GM23338 (cell line): Measurements from ENCODE around the gene CDH7. TPM values are rescaled to one million over a fixed set of nuclear protein-coding genes. Genes with fewer than 3 reads are reported as not detected.

Source experiments
- ATAC-seq: fragments of 200-7000 bp; cut with Tn5 transposase; 3 replicates; pipeline ENCODE4 v1.9.1; 2020
- DNase-seq: peaks from one replicate; pipeline ENCODE4 v3.0.0-alpha.2; 2015; ENCODE audit warnings: low spot score
- H2AFZ ChIP-seq: fragments of 200-600 bp; sonication (generic); 2 replicates; pipeline ENCODE4 v1.8.0; 2016; ENCODE audit warnings: antibody characterized with exemption, mild to moderate bottlenecking, moderate library complexity
- H3F3A ChIP-seq: fragments of 200-600 bp; sonication (generic); replicated peaks from 2 replicates; pipeline ENCODE4 v1.8.0; 2017; ENCODE audit warnings: antibody characterized with exemption, mixed run types, low read depth
- H3K27ac ChIP-seq: fragments of 200-600 bp; sonication (generic); 2 replicates; pipeline ENCODE4 v1.6.1; 2016; ENCODE audit warnings: low read depth
- H3K27me3 ChIP-seq: fragments of 200-600 bp; sonication (generic); 2 replicates; pipeline ENCODE4 v1.8.0; 2016; ENCODE audit warnings: mild to moderate bottlenecking, mixed run types, moderate library complexity; ENCODE audit not compliant: insufficient read depth
- H3K36me3 ChIP-seq: fragments of 200-600 bp; sonication (generic); 2 replicates; pipeline ENCODE4 v1.8.0; 2016; ENCODE audit warnings: mild to moderate bottlenecking; ENCODE audit not compliant: insufficient read depth
- H3K4me1 ChIP-seq: fragments of 200-600 bp; sonication (generic); 2 replicates; pipeline ENCODE4 v1.8.0; 2016; ENCODE audit warnings: mild to moderate bottlenecking, moderate library complexity; ENCODE audit not compliant: insufficient read depth
- H3K4me2 ChIP-seq: fragments of 200-600 bp; sonication (generic); 2 replicates; pipeline ENCODE4 v1.7.1; 2017; ENCODE audit warnings: mixed run types
- H3K4me3 ChIP-seq: fragments of 200-600 bp; sonication (generic); 2 replicates; pipeline ENCODE4 v1.6.1; 2016; ENCODE audit warnings: mixed run types
- H3K79me2 ChIP-seq: fragments of 200-600 bp; sonication (generic); replicated peaks from 2 replicates; pipeline ENCODE4 v1.8.0; 2017; ENCODE audit warnings: mild to moderate bottlenecking; ENCODE audit not compliant: insufficient read depth
- H3K9me2 ChIP-seq: fragments of 200-600 bp; sonication (generic); 2 replicates; pipeline ENCODE4 v1.8.0; 2017; ENCODE audit not compliant: insufficient read depth
- H4K20me1 ChIP-seq: fragments of 200-600 bp; sonication (generic); replicated peaks from 2 replicates; pipeline ENCODE4 v1.8.0; 2017; ENCODE audit warnings: mild to moderate bottlenecking; ENCODE audit not compliant: insufficient read depth
- H3K27ac Mint-ChIP-seq: 2 replicates; pipeline ENCODE4 v1.8.0; 2020; ENCODE audit warnings: inconsistent platforms, mild to moderate bottlenecking, moderate library complexity, mixed read lengths
- H3K27me3 Mint-ChIP-seq: 3 replicates; pipeline ENCODE4 v1.8.0; 2022; ENCODE audit warnings: low read depth, mild to moderate bottlenecking, moderate library complexity, mixed read lengths, inconsistent platforms; ENCODE audit not compliant: insufficient read depth, poor library complexity
- H3K36me3 Mint-ChIP-seq: 3 replicates; pipeline ENCODE4 v1.8.0; 2021; ENCODE audit warnings: low read depth, mild to moderate bottlenecking, inconsistent platforms, moderate library complexity, mixed read lengths
- H3K4me1 Mint-ChIP-seq: 3 replicates; pipeline ENCODE4 v1.8.0; 2020; ENCODE audit warnings: mild to moderate bottlenecking, inconsistent platforms, mixed read lengths
- H3K4me3 Mint-ChIP-seq: 3 replicates; pipeline ENCODE4 v1.8.0; 2021; ENCODE audit warnings: moderate library complexity, mild to moderate bottlenecking, inconsistent platforms, mixed read lengths
- H3K9me3 Mint-ChIP-seq: 3 replicates; pipeline ENCODE4 v1.8.0; 2020; ENCODE audit warnings: moderate library complexity, mild to moderate bottlenecking, inconsistent platforms, mixed read lengths
- CREB1 ChIP-seq: fragments of 250-450 bp; sonication (Bioruptor Pico); IDR thresholded peaks from 2 replicates; pipeline ENCODE4 v1.5.0; 2020; ENCODE audit warnings: low read depth, mild to moderate bottlenecking, moderate library complexity
- EZH2 ChIP-seq: fragments of 200-600 bp; sonication (generic); IDR thresholded peaks from one replicate; pipeline ENCODE4 v1.8.0; 2017; ENCODE audit warnings: antibody characterized with exemption, mild to moderate bottlenecking, low read depth; ENCODE audit not compliant: unreplicated experiment
- EZH2phosphoT487 ChIP-seq: fragments of 200-600 bp; sonication (generic); IDR thresholded peaks from one replicate; pipeline ENCODE4 v1.8.1; 2018; ENCODE audit warnings: antibody characterized with exemption; ENCODE audit not compliant: unreplicated experiment
- JUNB ChIP-seq: IDR thresholded peaks from one replicate; pipeline ENCODE4 v1.6.1; 2016; ENCODE audit warnings: antibody characterized with exemption; ENCODE audit not compliant: unreplicated experiment
- NANOG ChIP-seq: IDR thresholded peaks from 2 replicates; pipeline ENCODE4 v1.6.1; 2016; ENCODE audit warnings: antibody characterized with exemption, borderline replicate concordance
- POLR2AphosphoS5 ChIP-seq: IDR thresholded peaks from 2 replicates; pipeline ENCODE4 v1.6.1; 2016; ENCODE audit warnings: antibody characterized with exemption, low read depth
- STAT1 ChIP-seq: IDR thresholded peaks from one replicate; pipeline ENCODE4 v1.6.1; 2016; ENCODE audit warnings: antibody characterized with exemption; ENCODE audit not compliant: unreplicated experiment
- ZNF114 ChIP-seq: fragments of 250-450 bp; sonication (Bioruptor Pico); IDR thresholded peaks from 2 replicates; pipeline ENCODE4 v1.5.0; 2020; ENCODE audit warnings: mild to moderate bottlenecking, moderate library complexity
- ZNF331 ChIP-seq: fragments of 250-450 bp; sonication (Bioruptor Pico); IDR thresholded peaks from 2 replicates; pipeline ENCODE4 v1.5.0; 2020; ENCODE audit warnings: low read depth, mild to moderate bottlenecking, moderate library complexity
- polyA plus RNA-seq: library from polyadenylated mRNA; unstranded; fragments of >200 nt; fragmentation: Nextera tagmentation; extraction: Ambion mirVana; gene quantifications from 2 replicates; pipeline ENCODE4 v1.2.1, GENCODE V29; 2016
- total RNA-seq: library from RNA; depleted of rRNA; stranded (reverse); fragments of >200 nt; shearing (Covaris generic); gene quantifications from 2 replicates; pipeline ENCODE4 v1.2.3, GENCODE V29; 2014
- TF ChIP-seq, protein P1 (sequence below): IDR thresholded peaks from 2 replicates; pipeline ENCODE4 v1.6.1; 2016; ENCODE audit warnings: antibody characterized with exemption
- TF ChIP-seq, protein P2 (sequence below): fragments of 250-450 bp; sonication (Bioruptor Pico); IDR thresholded peaks from 2 replicates; pipeline ENCODE4 v1.5.0; 2020; ENCODE audit warnings: mild to moderate bottlenecking, moderate library complexity
- TF ChIP-seq, protein P3 (sequence below), 2 experiments: fragments of 200-600 bp in 1 of 2; sonication (generic) in 1 of 2; conservative IDR thresholded peaks; 2 replicates each; pipeline versions ENCODE4 v1.5.1 to v1.6.1; 2016 to 2017; ENCODE audit warnings: antibody characterized with exemption in 2 of 2, low read depth in 2 of 2, mild to moderate bottlenecking in 2 of 2, moderate library complexity in 1 of 2

CDH7 gene
- total and polyA plus RNA-seq, 2 experiments from 2014 or later, result 1.8 TPM

DNA sequence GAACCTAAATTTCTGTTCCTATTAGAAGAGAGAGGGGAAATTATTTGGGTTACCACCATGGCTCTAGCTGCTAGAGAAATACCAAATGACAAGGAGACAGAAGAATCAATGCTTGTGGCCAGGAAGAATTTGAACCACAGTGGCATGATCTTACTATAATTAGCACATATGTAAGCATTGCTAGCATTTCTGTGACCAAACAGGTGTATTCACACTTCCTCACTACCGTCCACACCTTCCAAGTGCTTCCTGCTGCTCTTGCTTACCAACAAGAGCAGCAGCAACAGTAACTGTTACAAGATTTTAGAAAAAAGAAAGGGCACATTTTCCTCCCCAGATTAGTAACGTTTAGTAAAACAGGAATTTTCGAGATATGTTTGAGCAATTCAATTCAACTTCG, 60.5 kb downstream of the CDH7 start (continued):
- TF ChIP-seq, protein P1, sequence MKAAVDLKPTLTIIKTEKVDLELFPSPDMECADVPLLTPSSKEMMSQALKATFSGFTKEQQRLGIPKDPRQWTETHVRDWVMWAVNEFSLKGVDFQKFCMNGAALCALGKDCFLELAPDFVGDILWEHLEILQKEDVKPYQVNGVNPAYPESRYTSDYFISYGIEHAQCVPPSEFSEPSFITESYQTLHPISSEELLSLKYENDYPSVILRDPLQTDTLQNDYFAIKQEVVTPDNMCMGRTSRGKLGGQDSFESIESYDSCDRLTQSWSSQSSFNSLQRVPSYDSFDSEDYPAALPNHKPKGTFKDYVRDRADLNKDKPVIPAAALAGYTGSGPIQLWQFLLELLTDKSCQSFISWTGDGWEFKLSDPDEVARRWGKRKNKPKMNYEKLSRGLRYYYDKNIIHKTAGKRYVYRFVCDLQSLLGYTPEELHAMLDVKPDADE, result no peak
- TF ChIP-seq ZNF114 (CRISPR knock-in tag), result no peak
- no peak for TF ChIP-seq POLR2AphosphoS5
- no peak for TF ChIP-seq EZH2phosphoT487
- TF ChIP-seq ZNF331 (CRISPR knock-in tag), result no peak

DNA sequence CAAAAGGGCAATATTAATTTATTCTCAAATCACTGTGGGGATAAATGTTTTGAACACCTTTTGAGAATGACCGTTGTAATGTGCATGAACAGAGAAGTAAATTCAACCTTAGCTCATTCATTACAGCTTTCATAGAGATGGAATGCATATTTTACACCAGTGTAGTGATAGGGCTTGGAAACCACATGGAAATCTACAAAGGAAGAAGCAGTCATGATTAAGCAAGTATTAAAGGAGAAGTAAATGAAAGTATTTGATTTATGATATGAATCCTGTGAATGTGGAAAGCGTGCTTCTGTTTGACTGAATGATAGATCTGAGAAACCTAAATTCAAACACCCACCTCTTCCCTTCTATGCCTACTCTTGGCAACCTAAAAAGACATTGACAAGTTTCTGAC, 64.7 kb downstream of the CDH7 start:
- Histone ChIP-seq H3K36me3 (no peaks in the 10 kb centered on the region), H3F3A (no peaks in the 10 kb centered on the region), H3K4me3 (no peak overlapping the region), H3K4me1 (no peaks in the 10 kb centered on the region), H3K9me2 (no peaks in the 10 kb centered on the region), H3K27ac (no peak overlapping the region), H3K27me3 (no peaks in the 10 kb centered on the region), H3K79me2 (no peaks in the 10 kb centered on the region), H3K4me2 (no peak overlapping the region), H2AFZ (no peak overlapping the region), H4K20me1 (no peaks in the 10 kb centered on the region)
- Mint-ChIP-seq H3K4me3 (no peak overlapping the region), H3K27me3 (peaks cover 1% of the 10 kb centered on the region), H3K27ac (no peak overlapping the region), H3K36me3 (no peaks in the 10 kb centered on the region), H3K4me1 (no peaks in the 10 kb centered on the region), H3K9me3 (no peaks in the 10 kb centered on the region)
- no peak for DNase-seq
- TF ChIP-seq ZNF331 (CRISPR knock-in tag), result no peak
- TF ChIP-seq CREB1 (CRISPR knock-in tag), result no peak
- no peak for TF ChIP-seq NANOG
- TF ChIP-seq STAT1, result no peak
- TF ChIP-seq ZNF114 (CRISPR knock-in tag), result no peak
- TF ChIP-seq EZH2phosphoT487, result no peak
- no peak for TF ChIP-seq JUNB
- ATAC-seq, result no peak

DNA sequence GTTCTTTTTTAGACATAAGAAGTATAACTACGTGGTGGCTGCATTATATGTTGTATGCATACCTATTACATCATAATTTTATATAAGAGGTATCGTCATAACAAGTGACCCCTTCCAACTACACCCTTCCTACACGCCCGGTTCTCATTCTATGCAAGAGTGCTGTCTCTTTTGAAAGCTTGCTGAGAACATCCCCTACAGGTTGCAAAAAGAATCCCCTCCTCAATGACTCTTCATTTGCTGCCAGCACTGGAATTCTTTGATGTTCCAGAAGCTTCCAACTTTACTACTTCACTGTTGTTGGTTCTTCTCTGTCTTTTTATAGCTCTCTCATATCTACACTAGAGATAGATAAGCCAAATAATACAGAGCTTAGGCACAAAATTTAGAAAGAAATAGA, 66.4 kb downstream of the CDH7 start:
- H3K36me3 ChIP-seq, result no peaks in the 10 kb centered on the region
- H3K4me2 ChIP-seq, result no peak overlapping the region
- no peak overlapping the region for H3K27ac Mint-ChIP-seq
- H3K4me3 ChIP-seq, result no peak overlapping the region
- ATAC-seq (peak; percentile 38), DNase-seq (peak; percentile 56)
- H3K79me2 ChIP-seq, result no peaks in the 10 kb centered on the region
- no peaks in the 10 kb centered on the region for H3K9me3 Mint-ChIP-seq
- H3K27ac ChIP-seq, result no peak overlapping the region
- H3F3A ChIP-seq, result no peaks in the 10 kb centered on the region
- no peaks in the 10 kb centered on the region for H3K27me3 Mint-ChIP-seq
- no peaks in the 10 kb centered on the region for H3K4me1 Mint-ChIP-seq
- H3K27me3 ChIP-seq, result no peaks in the 10 kb centered on the region
- H4K20me1 ChIP-seq, result no peaks in the 10 kb centered on the region
- no peak overlapping the region for H3K4me3 Mint-ChIP-seq
- H2AFZ ChIP-seq, result no peak overlapping the region
- H3K9me2 ChIP-seq, result no peaks in the 10 kb centered on the region
- H3K36me3 Mint-ChIP-seq, result no peaks in the 10 kb centered on the region
- no peaks in the 10 kb centered on the region for H3K4me1 ChIP-seq
- TF ChIP-seq, protein P2, sequence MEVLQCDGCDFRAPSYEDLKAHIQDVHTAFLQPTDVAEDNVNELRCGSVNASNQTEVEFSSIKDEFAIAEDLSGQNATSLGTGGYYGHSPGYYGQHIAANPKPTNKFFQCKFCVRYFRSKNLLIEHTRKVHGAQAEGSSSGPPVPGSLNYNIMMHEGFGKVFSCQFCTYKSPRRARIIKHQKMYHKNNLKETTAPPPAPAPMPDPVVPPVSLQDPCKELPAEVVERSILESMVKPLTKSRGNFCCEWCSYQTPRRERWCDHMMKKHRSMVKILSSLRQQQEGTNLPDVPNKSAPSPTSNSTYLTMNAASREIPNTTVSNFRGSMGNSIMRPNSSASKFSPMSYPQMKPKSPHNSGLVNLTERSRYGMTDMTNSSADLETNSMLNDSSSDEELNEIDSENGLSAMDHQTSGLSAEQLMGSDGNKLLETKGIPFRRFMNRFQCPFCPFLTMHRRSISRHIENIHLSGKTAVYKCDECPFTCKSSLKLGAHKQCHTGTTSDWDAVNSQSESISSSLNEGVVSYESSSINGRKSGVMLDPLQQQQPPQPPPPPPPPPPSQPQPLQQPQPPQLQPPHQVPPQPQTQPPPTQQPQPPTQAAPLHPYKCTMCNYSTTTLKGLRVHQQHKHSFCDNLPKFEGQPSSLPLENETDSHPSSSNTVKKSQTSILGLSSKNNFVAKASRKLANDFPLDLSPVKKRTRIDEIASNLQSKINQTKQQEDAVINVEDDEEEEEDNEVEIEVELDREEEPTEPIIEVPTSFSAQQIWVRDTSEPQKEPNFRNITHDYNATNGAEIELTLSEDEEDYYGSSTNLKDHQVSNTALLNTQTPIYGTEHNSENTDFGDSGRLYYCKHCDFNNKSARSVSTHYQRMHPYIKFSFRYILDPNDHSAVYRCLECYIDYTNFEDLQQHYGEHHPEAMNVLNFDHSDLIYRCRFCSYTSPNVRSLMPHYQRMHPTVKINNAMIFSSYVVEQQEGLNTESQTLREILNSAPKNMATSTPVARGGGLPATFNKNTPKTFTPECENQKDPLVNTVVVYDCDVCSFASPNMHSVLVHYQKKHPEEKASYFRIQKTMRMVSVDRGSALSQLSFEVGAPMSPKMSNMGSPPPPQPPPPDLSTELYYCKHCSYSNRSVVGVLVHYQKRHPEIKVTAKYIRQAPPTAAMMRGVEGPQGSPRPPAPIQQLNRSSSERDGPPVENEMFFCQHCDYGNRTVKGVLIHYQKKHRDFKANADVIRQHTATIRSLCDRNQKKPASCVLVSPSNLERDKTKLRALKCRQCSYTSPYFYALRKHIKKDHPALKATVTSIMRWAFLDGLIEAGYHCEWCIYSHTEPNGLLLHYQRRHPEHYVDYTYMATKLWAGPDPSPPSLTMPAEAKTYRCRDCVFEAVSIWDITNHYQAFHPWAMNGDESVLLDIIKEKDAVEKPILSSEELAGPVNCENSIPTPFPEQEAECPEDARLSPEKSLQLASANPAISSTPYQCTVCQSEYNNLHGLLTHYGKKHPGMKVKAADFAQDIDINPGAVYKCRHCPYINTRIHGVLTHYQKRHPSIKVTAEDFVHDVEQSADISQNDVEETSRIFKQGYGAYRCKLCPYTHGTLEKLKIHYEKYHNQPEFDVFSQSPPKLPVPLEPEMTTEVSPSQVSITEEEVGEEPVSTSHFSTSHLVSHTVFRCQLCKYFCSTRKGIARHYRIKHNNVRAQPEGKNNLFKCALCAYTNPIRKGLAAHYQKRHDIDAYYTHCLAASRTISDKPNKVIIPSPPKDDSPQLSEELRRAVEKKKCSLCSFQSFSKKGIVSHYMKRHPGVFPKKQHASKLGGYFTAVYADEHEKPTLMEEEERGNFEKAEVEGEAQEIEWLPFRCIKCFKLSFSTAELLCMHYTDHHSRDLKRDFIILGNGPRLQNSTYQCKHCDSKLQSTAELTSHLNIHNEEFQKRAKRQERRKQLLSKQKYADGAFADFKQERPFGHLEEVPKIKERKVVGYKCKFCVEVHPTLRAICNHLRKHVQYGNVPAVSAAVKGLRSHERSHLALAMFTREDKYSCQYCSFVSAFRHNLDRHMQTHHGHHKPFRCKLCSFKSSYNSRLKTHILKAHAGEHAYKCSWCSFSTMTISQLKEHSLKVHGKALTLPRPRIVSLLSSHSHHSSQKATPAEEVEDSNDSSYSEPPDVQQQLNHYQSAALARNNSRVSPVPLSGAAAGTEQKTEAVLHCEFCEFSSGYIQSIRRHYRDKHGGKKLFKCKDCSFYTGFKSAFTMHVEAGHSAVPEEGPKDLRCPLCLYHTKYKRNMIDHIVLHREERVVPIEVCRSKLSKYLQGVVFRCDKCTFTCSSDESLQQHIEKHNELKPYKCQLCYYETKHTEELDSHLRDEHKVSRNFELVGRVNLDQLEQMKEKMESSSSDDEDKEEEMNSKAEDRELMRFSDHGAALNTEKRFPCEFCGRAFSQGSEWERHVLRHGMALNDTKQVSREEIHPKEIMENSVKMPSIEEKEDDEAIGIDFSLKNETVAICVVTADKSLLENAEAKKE (CRISPR knock-in tag), result no peak
- TF ChIP-seq EZH2, result no peak
- TF ChIP-seq, protein P3, sequence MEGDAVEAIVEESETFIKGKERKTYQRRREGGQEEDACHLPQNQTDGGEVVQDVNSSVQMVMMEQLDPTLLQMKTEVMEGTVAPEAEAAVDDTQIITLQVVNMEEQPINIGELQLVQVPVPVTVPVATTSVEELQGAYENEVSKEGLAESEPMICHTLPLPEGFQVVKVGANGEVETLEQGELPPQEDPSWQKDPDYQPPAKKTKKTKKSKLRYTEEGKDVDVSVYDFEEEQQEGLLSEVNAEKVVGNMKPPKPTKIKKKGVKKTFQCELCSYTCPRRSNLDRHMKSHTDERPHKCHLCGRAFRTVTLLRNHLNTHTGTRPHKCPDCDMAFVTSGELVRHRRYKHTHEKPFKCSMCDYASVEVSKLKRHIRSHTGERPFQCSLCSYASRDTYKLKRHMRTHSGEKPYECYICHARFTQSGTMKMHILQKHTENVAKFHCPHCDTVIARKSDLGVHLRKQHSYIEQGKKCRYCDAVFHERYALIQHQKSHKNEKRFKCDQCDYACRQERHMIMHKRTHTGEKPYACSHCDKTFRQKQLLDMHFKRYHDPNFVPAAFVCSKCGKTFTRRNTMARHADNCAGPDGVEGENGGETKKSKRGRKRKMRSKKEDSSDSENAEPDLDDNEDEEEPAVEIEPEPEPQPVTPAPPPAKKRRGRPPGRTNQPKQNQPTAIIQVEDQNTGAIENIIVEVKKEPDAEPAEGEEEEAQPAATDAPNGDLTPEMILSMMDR (conservative IDR thresholded peaks at IDR 0.05; ENCODE audit: low read depth in 2 of 2), result peak; percentile 31 to 40; a peak in 3 of 4 replicates
- TF ChIP-seq NANOG, result no peak
- no peak for TF ChIP-seq ZNF331 (CRISPR knock-in tag)
